DMS79 (cell line): ENCODE results near the gene ADRA2B.
"Not testable (repeated sequence)": the region's sequence is repeated elsewhere in the genome, so short reads cannot be mapped to it uniquely, and the experiment has no call there.

ENCODE experiments used
- DNase-seq: peaks from one replicate; lab custom pipeline; 2025; lab: John Stamatoyannopoulos, UW

ADRA2B gene

GRCh38 chr2:96116424-96116878, at the start of gene ADRA2B:
Gene ADRA2B (minus strand): TSS chr2:96116571. CDS start chr2:96116149, 422 bp downstream.
- no peak for DNase-seq

- no peak for DNase-seq
Measured at GRCh38 chr2:96164459-96165184, 48.3 kb upstream of the ADRA2B start.

- no peak for DNase-seq
Measured at GRCh38 chr2:96163768-96164429, 47.5 kb upstream of the ADRA2B start.

GRCh38 chr2:96163415-96163767, 47.0 kb upstream of the ADRA2B start:
- DNase-seq = no peak

- DNase-seq = no peak
Measured at GRCh38 chr2:96161898-96162297, 45.5 kb upstream of the ADRA2B start.

GRCh38 chr2:96160366-96160765, 44.0 kb upstream of the ADRA2B start:
- not testable (repeated sequence) for DNase-seq

GRCh38 chr2:96159084-96159830, 42.9 kb upstream of the ADRA2B start:
- no peak for DNase-seq

- DNase-seq = no peak
Measured at GRCh38 chr2:96158554-96158940, 42.2 kb upstream of the ADRA2B start.

- no peak for DNase-seq
Measured at GRCh38 chr2:96157649-96158553, 41.5 kb upstream of the ADRA2B start.

GRCh38 chr2:96156926-96157648, 40.7 kb upstream of the ADRA2B start:
- DNase-seq = no peak

- DNase-seq = no peak
Measured at GRCh38 chr2:96156011-96156820, 39.8 kb upstream of the ADRA2B start.

- DNase-seq = no peak
Measured at GRCh38 chr2:96154506-96155380, 38.4 kb upstream of the ADRA2B start.

- DNase-seq = no peak
Measured at GRCh38 chr2:96153991-96154431, 37.6 kb upstream of the ADRA2B start.

- no peak for DNase-seq
Measured at GRCh38 chr2:96153291-96153713, 36.9 kb upstream of the ADRA2B start.

GRCh38 chr2:96152304-96153161, 36.2 kb upstream of the ADRA2B start:
- no peak for DNase-seq

- no peak for DNase-seq
Measured at GRCh38 chr2:96151595-96152303, 35.4 kb upstream of the ADRA2B start.

GRCh38 chr2:96150791-96151594, 34.6 kb upstream of the ADRA2B start:
- no peak for DNase-seq
